ENCODE results near the gene LAG3. TPM values are rescaled to one million over a fixed set of nuclear protein-coding genes. Genes with fewer than 3 reads are reported as not detected.

Gene LAG3
- polyA plus RNA-seq, 4 donors, result 1.6 to 1.9 (median 1.7) TPM

GRCh38 chr12:6787309-6787708, 15.0 kb downstream of the LAG3 start:
- no peak for DNase-seq (ENCODE audit: low read depth in 4 of 4, low spot score in 3 of 4)

- no peak for DNase-seq (ENCODE audit: low read depth in 4 of 4, low spot score in 3 of 4)
Measured at GRCh38 chr12:6788972-6789924, 16.9 kb downstream of the LAG3 start, which contains the start of gene CD4. Gene CD4, plus strand, starts transcription at chr12:6789528. Its CDS starts 10,611 bp downstream, at chr12:6800139.

- no peak for DNase-seq (ENCODE audit: low read depth in 4 of 4, low spot score in 3 of 4)
Measured at GRCh38 chr12:6790496-6791150, 18.3 kb downstream of the LAG3 start.

- no peak for DNase-seq (ENCODE audit: low read depth in 4 of 4, low spot score in 3 of 4)
Measured at GRCh38 chr12:6791931-6792520, 19.7 kb downstream of the LAG3 start.

GRCh38 chr12:6792522-6793201, 20.3 kb downstream of the LAG3 start:
- no peak for DNase-seq (ENCODE audit: low read depth in 4 of 4, low spot score in 3 of 4)

- DNase-seq (ENCODE audit: low read depth in 4 of 4, low spot score in 3 of 4), result no peak
Measured at GRCh38 chr12:6795088-6795487, 22.8 kb downstream of the LAG3 start.

- DNase-seq (ENCODE audit: low read depth in 4 of 4, low spot score in 3 of 4), result no peak
Measured at GRCh38 chr12:6796576-6796975, 24.3 kb downstream of the LAG3 start.

GRCh38 chr12:6799147-6799546, 26.8 kb downstream of the LAG3 start:
- DNase-seq (ENCODE audit: low read depth in 4 of 4, low spot score in 3 of 4), result no peak

GRCh38 chr12:6807170-6807569, 34.9 kb downstream of the LAG3 start:
- DNase-seq (ENCODE audit: low read depth in 4 of 4, low spot score in 3 of 4), result no peak

- DNase-seq (ENCODE audit: low read depth in 4 of 4, low spot score in 3 of 4), result no peak
Measured at GRCh38 chr12:6809056-6809455, 36.7 kb downstream of the LAG3 start.

- DNase-seq (ENCODE audit: low read depth in 4 of 4, low spot score in 3 of 4), result no peak
Measured at GRCh38 chr12:6810758-6811157, 38.4 kb downstream of the LAG3 start.

- no peak for DNase-seq (ENCODE audit: low read depth in 4 of 4, low spot score in 3 of 4)
Measured at GRCh38 chr12:6813363-6813762, 41.0 kb downstream of the LAG3 start.

- no peak for DNase-seq (ENCODE audit: low read depth in 4 of 4, low spot score in 3 of 4)
Measured at GRCh38 chr12:6816598-6816997, 44.3 kb downstream of the LAG3 start.

GRCh38 chr12:6817098-6817497, 44.8 kb downstream of the LAG3 start:
- DNase-seq (ENCODE audit: low read depth in 4 of 4, low spot score in 3 of 4), result no peak

- DNase-seq (ENCODE audit: low read depth in 4 of 4, low spot score in 3 of 4), result no peak
Measured at GRCh38 chr12:6817662-6818157, 45.4 kb downstream of the LAG3 start.

GRCh38 chr12:6818222-6818621, 45.9 kb downstream of the LAG3 start:
- no peak for DNase-seq (ENCODE audit: low read depth in 4 of 4, low spot score in 3 of 4)

- no peak for DNase-seq (ENCODE audit: low read depth in 4 of 4, low spot score in 3 of 4)
Measured at GRCh38 chr12:6818645-6819044, 46.3 kb downstream of the LAG3 start.

- DNase-seq (ENCODE audit: low read depth in 4 of 4, low spot score in 3 of 4), result no peak
Measured at GRCh38 chr12:6819106-6820030, 47.0 kb downstream of the LAG3 start.

- DNase-seq (ENCODE audit: low read depth in 4 of 4, low spot score in 3 of 4), result no peak
Measured at GRCh38 chr12:6820166-6820565, 47.8 kb downstream of the LAG3 start.

Measured in right renal pelvis (tissue), 4 donors.